Fibroblast of skin of abdomen (primary cell): Measurements from ENCODE around the gene TIMELESS.
"Not testable (repeated sequence)": the region's sequence is repeated elsewhere in the genome, so short reads cannot be mapped to it uniquely, and the experiment has no call there.

Source experiments
- DNase-seq: peaks from one replicate; pipeline ENCODE4 v3.0.0-alpha.2; 2013

The TIMELESS gene

DNA sequence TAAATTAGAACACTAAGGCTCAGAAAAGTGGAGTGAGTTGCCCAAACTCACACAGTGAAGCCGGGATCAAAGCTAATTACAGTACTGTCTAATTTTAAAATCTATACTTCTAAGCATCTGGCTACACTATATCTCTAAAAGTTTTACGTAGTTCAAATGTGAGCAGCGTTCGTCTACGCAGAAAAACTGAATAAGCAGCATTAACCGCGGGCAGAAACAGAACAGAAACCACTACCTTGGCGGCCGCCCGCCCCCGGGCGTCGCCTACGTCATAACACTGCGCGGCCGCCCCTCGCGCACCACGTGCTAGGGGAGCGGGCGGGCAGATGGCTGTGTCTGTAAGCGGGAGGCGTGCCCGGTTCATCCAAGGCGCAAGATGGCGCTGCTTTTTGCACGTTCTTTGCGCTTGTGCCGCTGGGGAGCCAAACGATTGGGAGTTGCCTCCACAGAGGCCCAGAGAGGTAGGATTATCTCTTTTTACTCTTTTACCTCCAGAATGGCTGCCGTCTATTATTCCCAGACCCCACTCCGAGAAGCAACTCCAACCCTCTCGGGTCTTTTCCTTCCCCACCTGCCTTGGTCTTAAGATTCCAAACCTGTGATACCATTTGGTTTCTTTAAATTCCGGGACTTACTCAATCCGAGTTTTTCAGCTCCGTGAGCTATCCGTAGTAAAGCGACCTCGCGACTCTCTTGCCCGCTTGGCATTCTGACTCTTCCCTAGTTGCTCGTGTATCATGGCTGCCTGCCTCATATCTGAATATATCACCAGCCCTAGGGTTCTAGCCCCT is 19.2 kb upstream of the TIMELESS start, which contains the start of gene SPRYD4:
Gene SPRYD4, plus strand, starts transcription at position 363 of the 791 bp plus-strand sequence. Its CDS starts 14 bp downstream, at position 377.
- peak; percentile 93 for DNase-seq

DNA sequence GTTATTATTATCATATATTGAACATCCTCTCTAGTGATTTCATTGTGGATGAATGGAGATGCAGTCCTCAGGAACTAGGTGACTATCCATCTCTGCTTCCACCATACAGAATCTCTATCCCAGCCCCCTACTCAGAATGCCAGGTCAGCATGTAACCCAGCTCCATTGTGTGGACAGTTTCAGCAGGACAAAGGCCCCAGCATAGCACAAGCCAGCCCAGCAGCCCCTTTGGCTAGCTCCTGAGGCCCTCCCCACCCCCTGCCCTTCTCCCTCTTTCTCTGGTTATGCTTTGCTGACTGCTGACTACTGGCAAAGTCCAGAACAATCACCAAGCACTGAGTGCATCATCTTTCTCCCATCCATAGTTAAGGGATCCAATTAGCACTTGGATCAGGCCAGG is 13.3 kb upstream of the TIMELESS start:
- DNase-seq, result no peak

DNA sequence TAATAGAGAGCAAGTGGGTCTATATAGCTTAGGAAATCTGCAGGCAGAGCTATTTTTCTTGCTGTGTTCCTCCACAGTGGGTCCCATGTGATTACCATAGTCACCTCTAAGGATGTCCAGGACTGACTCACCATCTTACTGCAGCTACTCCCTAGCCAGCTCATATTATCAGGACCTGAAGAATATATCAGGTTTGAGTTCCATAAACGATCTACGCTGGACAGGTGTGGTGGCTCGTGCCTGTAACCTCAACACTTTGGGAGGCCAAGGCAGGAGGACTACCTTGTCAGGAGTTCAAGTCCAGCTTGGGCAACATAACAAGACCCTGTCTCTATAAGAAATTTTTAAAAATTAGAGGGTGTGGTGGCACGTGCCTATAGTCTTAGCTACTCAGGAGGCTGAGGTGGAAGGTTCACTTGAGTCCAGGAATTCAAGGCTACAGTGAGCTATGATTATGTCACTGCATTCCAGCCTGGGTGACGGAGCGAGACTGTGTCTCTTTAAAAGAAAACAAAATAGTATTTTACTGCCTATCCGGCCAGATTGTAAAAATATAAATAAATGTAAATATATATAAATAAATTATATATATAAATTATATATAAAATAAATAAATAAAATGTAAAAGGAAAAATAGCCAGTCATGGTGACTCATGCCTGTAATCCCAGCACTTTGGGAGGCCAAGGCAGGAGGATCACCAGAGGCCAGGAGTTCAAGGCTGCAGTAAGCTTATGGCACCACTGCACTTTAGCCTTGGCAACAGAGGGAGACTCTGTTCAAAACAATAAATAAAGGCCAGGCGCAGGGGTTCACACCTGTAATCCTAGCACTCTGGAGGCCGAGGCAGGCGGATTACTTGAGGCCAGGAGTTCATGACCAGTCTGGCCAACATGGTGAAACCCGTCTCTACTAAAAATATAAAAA is 12.3 kb upstream of the TIMELESS start:
- DNase-seq, result no peak

GRCh38 chr12:56457817-56458216 is 8.6 kb upstream of the TIMELESS start:
- DNase-seq, result no peak

DNA sequence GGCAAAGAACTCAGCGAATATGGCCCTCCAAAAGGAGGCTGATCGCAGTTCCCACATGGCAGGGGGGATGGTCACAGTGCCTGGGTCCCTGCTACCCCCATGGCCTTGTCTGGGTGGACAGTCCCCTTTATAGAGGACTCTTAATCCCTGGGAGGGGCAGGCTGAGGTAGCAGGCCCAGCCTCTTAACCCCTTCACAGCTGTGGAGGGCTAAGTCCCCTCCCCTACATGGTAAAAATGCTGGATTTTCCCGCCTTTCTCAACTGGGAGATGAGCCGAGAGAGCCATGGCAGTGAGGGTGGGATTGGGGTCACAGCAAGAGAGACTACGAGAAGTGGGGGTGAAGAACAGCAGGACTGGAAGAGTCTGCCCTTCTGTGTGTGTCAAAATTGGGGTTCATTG is 5.3 kb upstream of the TIMELESS start, which contains the start of gene MIP:
Gene MIP, minus strand, starts transcription at position 101 of the 400 bp plus-strand sequence. Its CDS starts 44 bp downstream, at position 57.
- DNase-seq, result no peak

DNA sequence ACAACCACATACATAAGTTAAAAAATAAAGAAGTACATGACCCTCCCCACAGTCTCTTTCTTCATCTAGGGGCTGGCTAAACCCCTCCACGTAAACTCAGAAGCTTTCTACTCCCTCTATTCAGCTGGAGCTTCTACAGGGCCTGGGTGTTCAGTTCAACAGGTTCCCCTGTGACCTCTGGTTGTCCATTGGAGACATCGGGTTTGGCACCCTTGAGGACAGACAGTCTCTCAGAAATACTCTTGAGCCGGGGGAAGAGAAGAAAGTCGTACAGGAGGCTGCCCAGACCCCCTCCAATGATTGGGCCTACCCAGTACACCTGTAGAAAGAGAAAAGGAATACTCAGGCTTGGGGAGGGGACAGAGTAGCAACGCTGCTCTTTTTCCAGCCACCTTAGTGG is 1.9 kb upstream of the TIMELESS start:
- no peak for DNase-seq

DNA sequence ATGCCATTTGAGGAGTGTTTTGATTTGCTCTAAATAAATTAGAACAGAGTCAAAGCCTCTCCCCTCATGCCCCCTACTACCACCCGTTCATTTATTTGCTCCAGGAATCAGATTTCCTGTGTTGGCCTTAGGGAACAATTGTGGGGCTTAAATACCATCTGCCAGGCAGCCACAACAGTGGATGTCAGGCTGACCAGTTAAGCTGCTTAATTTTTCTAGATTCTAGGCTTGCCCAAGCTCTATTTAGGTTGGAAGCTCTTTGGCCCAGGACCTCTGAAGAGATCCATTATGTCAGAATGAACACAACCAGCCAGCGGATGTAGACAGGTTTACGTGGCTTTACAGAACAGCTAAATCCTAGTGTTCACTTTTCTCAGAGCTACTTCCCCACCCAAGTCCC is 1.0 kb upstream of the TIMELESS start:
- DNase-seq, result no peak

DNA sequence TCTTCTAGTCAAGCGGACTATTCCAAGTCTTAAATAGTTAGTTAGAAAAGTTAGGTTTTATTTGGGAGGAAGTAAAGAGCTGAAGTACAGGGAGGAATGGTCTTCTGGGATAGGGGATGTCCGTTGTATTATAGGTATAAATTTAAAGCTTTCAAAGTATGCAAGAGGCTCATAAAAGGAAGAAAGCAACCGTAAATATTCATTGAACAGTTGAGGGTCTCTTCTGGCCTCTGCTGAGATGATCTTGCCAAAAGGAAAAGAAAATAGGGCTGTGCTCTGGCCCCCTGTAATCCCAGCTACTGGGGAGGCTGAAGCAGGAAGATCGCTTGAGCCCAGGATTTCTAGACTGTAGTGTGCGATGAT is 377 bp upstream of the TIMELESS start:
- DNase-seq, result no peak

- DNase-seq, result not testable (repeated sequence)
Measured at GRCh38 chr12:56443208-56443607, 6.0 kb downstream of the TIMELESS start.

DNA sequence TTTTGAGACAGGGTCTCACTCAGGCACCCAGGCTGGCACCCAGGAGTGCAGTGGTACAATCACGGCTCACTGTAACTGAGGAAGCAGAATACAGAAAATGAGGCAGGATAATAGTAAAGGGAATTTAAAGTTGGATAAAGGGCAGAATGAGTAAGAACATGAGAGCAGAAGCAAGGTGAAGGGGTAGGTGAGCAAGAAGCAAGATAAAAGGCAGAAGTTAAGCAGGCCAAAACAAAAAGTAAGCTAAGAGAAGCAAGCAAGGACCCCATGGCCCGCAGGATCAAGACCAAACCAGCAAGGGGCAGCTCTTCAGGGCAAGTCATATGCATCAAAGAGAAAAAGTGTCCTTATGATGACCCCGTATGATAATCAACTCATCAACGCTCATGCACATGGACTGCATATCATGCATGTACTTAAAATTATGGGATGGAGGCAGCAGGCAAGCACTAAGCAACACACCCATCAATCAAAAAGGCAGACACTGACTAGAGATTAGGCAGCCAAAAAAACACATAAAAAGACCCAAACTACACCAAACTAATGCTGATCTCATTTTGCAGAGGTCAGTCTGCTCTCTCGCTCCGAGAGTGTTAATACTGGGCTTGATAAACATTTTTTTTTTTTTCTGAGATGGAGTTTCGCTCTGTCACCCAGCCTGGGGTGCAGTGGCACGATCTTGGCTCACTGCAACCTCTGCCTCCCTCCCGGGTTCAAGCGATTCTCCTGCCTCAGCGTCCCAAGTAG is 11.6 kb downstream of the TIMELESS start:
- DNase-seq, result no peak

GRCh38 chr12:56434828-56435227 is 14.4 kb downstream of the TIMELESS start:
- no peak for DNase-seq

GRCh38 chr12:56431850-56432249 is 17.4 kb downstream of the TIMELESS start:
- no peak for DNase-seq

DNA sequence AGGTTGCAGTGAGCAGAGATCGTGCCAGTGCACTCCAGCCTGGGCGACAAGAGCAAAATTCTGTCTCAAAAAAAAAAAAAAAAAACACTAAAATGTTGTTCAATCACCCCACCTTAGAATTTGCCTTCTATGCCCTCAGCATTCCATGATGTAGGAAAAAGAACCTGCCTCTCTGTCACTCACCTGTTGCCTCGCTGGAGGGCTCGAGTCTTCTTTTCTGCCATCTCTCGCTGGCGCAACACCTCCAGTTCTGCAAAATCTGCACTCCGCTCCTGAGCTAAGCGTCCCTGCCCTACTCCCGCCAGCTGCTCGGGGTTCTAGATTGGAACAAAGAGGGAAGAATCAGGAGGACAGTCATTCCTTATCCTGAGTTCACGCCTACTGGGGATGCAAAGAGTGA is 17.9 kb downstream of the TIMELESS start:
- no peak for DNase-seq

DNA sequence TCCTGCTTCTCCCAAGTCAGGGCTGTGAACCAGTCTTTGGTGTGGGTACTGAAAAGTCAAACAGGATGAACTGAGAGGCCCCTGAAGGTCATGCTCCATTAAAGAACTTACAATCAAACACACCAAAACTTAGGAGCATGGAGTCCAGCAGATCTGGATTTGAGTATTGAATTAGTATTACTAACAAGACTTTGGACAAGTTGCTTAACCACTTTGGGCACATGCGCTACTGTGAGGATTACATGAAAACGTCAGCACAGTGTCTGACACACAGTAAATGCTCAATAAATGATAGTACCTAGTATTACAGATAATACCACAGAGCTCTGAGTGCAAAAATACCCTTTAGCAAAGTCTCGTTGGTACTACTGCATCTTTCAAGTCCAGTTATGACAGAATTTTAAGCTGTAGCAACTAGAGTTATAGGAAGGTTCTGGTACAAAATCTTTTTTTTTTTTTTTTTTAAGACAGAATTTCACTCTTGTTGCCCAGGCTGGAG is 23.2 kb downstream of the TIMELESS start:
- no peak for DNase-seq

- no peak for DNase-seq
Measured at GRCh38 chr12:56425193-56425592, 24.0 kb downstream of the TIMELESS start.

DNA sequence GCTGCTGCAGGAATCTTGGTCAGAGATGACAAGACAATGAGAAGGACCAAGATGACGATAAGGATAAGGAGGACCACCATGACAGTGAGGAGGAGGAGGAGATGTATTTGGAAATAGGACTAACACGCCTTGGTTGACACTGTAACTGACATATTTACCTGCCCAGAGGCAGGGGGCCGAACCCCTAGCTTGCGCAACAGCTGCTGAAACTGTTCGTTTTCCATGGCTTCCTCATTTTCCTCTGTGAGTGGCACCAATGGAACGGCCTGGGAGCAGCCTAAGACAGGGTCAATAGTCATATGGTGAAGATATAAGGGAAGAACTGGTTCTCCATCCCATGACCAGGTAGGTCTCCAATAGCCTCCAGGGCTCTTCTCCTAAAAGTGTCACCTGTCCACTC is 28.8 kb downstream of the TIMELESS start:
- no peak for DNase-seq

GRCh38 chr12:56417739-56418138 is 31.5 kb downstream of the TIMELESS start:
- no peak for DNase-seq

DNA sequence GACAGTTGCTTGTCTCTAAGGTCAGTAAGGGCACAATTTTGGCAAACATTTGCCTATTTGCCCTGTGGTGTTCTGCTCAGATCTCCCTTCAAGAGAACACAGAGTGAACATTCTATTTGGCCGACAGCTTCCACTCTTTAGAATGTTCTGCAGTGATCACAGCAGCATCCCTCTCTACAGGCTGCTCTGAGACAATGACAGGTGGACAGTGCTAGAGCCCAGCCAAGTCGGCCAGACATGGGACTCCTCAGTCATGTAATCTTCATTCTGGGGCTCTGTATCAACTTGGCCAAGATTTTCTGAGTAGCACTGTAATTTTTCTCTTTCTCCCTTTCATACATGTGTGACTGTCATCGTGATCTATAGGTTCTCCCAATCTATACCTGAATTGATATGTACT is 34.8 kb downstream of the TIMELESS start:
- DNase-seq, result no peak

DNA sequence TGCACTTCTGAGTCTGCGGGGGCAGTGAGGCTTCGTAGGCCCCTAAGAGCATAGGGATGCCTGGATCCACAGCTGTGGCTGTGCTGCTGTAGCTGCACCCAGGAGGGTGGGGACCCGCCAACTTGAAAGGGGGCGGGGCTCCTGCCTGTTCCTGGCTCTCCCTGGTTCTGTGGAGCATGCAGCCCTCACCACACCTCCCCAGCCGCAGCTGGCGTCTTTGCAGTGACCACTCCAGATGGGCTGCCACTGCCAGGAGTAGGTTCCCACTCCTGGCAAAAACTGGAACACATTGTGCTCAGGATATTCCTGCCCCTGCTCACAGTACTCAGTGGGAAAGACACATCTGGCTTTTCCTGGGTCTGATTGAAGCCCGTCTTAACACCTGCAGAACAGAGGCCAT is 35.8 kb downstream of the TIMELESS start:
- no peak for DNase-seq

GRCh38 chr12:56411781-56412639 is 37.2 kb downstream of the TIMELESS start:
- no peak for DNase-seq

DNA sequence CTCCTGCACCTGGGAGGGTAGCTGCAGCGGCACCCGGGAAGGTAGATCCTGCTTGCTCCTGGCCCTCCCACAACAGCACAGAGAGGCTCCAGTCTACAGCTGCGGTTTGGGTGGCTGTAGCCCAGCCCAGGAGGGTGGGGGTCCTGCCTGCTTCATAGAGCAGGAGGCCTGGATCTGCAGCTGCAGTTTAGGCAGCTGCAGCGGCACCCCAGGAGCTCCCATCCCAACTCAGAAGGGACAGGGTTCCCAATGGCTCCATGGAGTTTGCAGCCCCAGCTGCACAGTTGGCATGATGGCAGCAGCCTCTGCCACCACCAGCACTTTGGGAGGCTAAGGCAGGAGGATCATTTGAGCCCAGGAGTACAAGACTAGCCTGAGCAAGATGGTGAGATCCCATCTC is 38.5 kb downstream of the TIMELESS start:
- DNase-seq, result no peak
